C4-2B (cell line): ENCODE results near the gene PIWIL4.

ENCODE experiments used
- H3K27ac ChIP-seq: fragments of 450-650 bp; 2 replicates; pipeline ENCODE4 v1.5.1; 2017
- CTCF ChIP-seq: fragments of 450-650 bp; conservative IDR thresholded peaks from 2 replicates; pipeline ENCODE4 v1.5.1; 2017; ENCODE audit warnings: mild to moderate bottlenecking
- ZFX ChIP-seq: fragments of 450-650 bp; IDR thresholded peaks from 2 replicates; pipeline ENCODE4 v1.6.1; 2017

Gene PIWIL4

GRCh38 chr11:94567181-94567670 is at the start of gene PIWIL4:
Gene PIWIL4, plus strand, starts transcription at chr11:94567368. Its CDS starts 151 bp downstream, at chr11:94567519.
- H3K27ac ChIP-seq, result no peak within 1 kb of the TSS
- TF ChIP-seq ZFX (no peak), CTCF (no peak)

GRCh38 chr11:94518300-94518699 is 48.9 kb upstream of the PIWIL4 start:
- TF ChIP-seq ZFX, result no peak
- H3K27ac ChIP-seq, result no peak overlapping the region

GRCh38 chr11:94519478-94520084 is 47.6 kb upstream of the PIWIL4 start:
- no peak overlapping the region for H3K27ac ChIP-seq
- TF ChIP-seq CTCF (peak; percentile 88), ZFX (no peak)

- H3K27ac ChIP-seq, result no peak overlapping the region
- TF ChIP-seq CTCF (peak; percentile 53), ZFX (no peak)
Observed at GRCh38 chr11:94521684-94522083, 45.5 kb upstream of the PIWIL4 start.

GRCh38 chr11:94524341-94524740 is 42.8 kb upstream of the PIWIL4 start:
- no peak overlapping the region for H3K27ac ChIP-seq
- TF ChIP-seq ZFX, result no peak
- no peak for TF ChIP-seq CTCF

GRCh38 chr11:94525546-94526324 is 41.4 kb upstream of the PIWIL4 start:
- no peak for TF ChIP-seq CTCF
- no peak for TF ChIP-seq ZFX
- no peak overlapping the region for H3K27ac ChIP-seq

GRCh38 chr11:94526645-94527438 is 40.3 kb upstream of the PIWIL4 start:
- H3K27ac ChIP-seq, result no peak overlapping the region
- TF ChIP-seq CTCF, result no peak
- no peak for TF ChIP-seq ZFX
